ENCODE data around the gene C2orf49. TPM values are rescaled to one million over a fixed set of nuclear protein-coding genes. Genes with fewer than 3 reads are reported as not detected.

C2orf49 gene
- total RNA-seq, 1 experiment from 2014 or later = 20.0 TPM

- ChIA-PET POLR2A (no interaction called here), CTCF (interaction anchor here (0.5 kb wide), 1 partner anchor 219 kb away, joined by 3 read pairs; no protein-coding TSS in a partner anchor)
- in situ Hi-C loops (cut with HindIII; ENCODE audit: low pct_unique_long_range_greater_than_20kb, low sequenced_read_pairs) (no loop called here), intact Hi-C loops (cut with micrococcal nuclease; ENCODE audit: unreplicated experiment) (no loop called here)
- DNase-seq (ENCODE audit: low read depth, low spot score) (no peak), ATAC-seq (0 out of 2 replicates have a peak, but pooled peaks have one; percentile 20)
- no peaks in the 10 kb centered on the region for H3K27me3 ChIP-seq (ENCODE audit: control insufficient read depth, insufficient read depth, low read length)
- peak overlapping the region; percentile 67 for H3K27ac ChIP-seq (ENCODE audit: low read length)
- no TSS peak for BruUV-seq (replicated peaks)
- H3K4me3 ChIP-seq (ENCODE audit: low read depth in 2 of 2, low read length in 2 of 2) = no peak overlapping the region
- H3K36me3 ChIP-seq (ENCODE audit: control insufficient read depth, insufficient read depth, low read length) = peaks cover 35% of the 10 kb centered on the region
- TF ChIP-seq POLR2AphosphoS5 (IDR thresholded peaks at IDR 0.05; ENCODE audit: low read depth, low read length) = no peak
- no peak for TF ChIP-seq REST (IDR thresholded peaks at IDR 0.05; ENCODE audit: insufficient read depth in 1 of 2, low read depth in 2 of 2, low read length in 1 of 2)
- no peak for TF ChIP-seq SIN3A (IDR thresholded peaks at IDR 0.05; ENCODE audit: borderline replicate concordance, insufficient read depth, low read depth, low read length)
- TF ChIP-seq, protein P1, sequence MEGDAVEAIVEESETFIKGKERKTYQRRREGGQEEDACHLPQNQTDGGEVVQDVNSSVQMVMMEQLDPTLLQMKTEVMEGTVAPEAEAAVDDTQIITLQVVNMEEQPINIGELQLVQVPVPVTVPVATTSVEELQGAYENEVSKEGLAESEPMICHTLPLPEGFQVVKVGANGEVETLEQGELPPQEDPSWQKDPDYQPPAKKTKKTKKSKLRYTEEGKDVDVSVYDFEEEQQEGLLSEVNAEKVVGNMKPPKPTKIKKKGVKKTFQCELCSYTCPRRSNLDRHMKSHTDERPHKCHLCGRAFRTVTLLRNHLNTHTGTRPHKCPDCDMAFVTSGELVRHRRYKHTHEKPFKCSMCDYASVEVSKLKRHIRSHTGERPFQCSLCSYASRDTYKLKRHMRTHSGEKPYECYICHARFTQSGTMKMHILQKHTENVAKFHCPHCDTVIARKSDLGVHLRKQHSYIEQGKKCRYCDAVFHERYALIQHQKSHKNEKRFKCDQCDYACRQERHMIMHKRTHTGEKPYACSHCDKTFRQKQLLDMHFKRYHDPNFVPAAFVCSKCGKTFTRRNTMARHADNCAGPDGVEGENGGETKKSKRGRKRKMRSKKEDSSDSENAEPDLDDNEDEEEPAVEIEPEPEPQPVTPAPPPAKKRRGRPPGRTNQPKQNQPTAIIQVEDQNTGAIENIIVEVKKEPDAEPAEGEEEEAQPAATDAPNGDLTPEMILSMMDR (IDR thresholded peaks at IDR 0.05) = no peak
- TF ChIP-seq TCF7L2 (IDR thresholded peaks at IDR 0.05; ENCODE audit: low read depth, low read length) = no peak
- H3K9me3 ChIP-seq (ENCODE audit: control insufficient read depth, insufficient read depth, low read depth, low read length) = no peaks in the 10 kb centered on the region
- H3K4me1 ChIP-seq (ENCODE audit: control insufficient read depth, insufficient read depth, low read length) = peaks cover 29% of the 10 kb centered on the region
Measured at GRCh38 chr2:105358593-105358992, 21.3 kb downstream of the C2orf49 start.

DNA sequence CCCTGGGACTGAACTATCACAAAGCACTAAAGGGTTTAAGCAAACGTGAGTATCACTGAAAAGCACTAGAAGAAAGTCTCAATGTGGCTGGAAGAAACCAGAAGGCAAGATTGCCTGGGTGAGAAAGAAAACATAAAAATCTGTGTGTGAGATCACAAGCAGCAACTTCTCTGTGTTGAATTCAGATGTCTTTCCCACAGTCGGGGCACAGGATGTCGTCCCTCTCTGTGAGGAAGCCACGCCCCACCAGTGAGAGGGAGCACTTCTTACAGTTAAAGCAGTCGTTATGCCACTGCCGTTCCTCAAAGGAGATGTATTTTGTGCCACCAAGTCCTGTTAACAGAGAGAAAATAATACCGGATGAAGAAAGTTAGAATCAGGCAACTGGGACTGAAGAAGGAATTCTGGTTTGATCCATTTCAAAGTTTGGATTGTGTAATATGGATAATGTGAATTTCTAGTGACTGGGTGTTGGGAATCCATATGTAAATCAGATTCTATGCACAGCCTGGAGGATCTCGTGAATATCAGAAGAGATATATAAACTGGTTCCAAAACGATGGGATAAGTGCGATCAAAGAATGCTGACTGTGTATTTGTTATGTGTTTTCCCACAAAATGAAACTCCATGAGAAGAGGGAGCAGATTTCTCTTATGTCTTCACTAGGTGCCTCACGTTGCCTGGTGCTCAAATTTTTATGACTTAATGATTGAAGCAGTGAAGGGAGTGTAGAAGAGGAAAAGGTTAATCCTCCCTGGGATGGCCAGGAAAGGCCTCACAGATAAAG, 24.0 kb downstream of the C2orf49 start:
- ChIA-PET CTCF (interaction anchor here (0.6 kb wide), 1 partner anchor 17 kb away, joined by 6 read pairs; no protein-coding TSS in a partner anchor), POLR2A (no interaction called here)
- DNase-seq (ENCODE audit: low read depth, low spot score) (no peak), ATAC-seq (no peak)
- in situ Hi-C loops (cut with HindIII; ENCODE audit: low pct_unique_long_range_greater_than_20kb, low sequenced_read_pairs) = no loop called here
- Histone ChIP-seq H3K9me3 (ENCODE audit: control insufficient read depth, insufficient read depth, low read depth, low read length) (no peaks in the 10 kb centered on the region), H3K27me3 (ENCODE audit: control insufficient read depth, insufficient read depth, low read length) (no peaks in the 10 kb centered on the region), H3K36me3 (ENCODE audit: control insufficient read depth, insufficient read depth, low read length) (peaks cover 45% of the 10 kb centered on the region), H3K4me3 (ENCODE audit: low read depth in 2 of 2, low read length in 2 of 2) (no peak overlapping the region), H3K27ac (ENCODE audit: low read length) (peak overlapping the region; percentile 55), H3K4me1 (ENCODE audit: control insufficient read depth, insufficient read depth, low read length) (peaks cover 41% of the 10 kb centered on the region)
- TF ChIP-seq, protein P1 (IDR thresholded peaks at IDR 0.05) = no peak
- peak; percentile 28 for TF ChIP-seq POLR2AphosphoS5 (IDR thresholded peaks at IDR 0.05; ENCODE audit: low read depth, low read length)
- intact Hi-C loops (cut with micrococcal nuclease; ENCODE audit: unreplicated experiment) = no loop called here
- BruUV-seq (replicated peaks) = no TSS peak

Data from Panc1 (cell line).